DND-41 (cell line): ENCODE measurements around the gene MICAL2.
A peak's percentile ranks its signal among the peaks of the same experiment; 100 is the strongest.
"Not testable (repeated sequence)": the region's sequence is repeated elsewhere in the genome, so short reads cannot be mapped to it uniquely, and the experiment has no call there.

Experiments
- ATAC-seq: fragments of 200-7000 bp; cut with Tn5 transposase; 3 replicates; pipeline ENCODE4 v1.9.1; 2021; ENCODE audit warnings: low read depth; ENCODE audit not compliant: insufficient read depth
- DNase-seq: peaks from one replicate; pipeline ENCODE4 v3.0.0-alpha.2; 2020
- H2AFZ ChIP-seq: 2 replicates; pipeline ENCODE4 v1.6.0; 2012; ENCODE audit warnings: low read depth, low read length
- H3K27ac ChIP-seq: 2 replicates; pipeline ENCODE4 v1.5.1; 2012; ENCODE audit warnings: low read length, inconsistent platforms
- H3K27me3 ChIP-seq: fragments of 200-600 bp; sonication (generic); 2 replicates; pipeline ENCODE4 v1.6.0; 2012; ENCODE audit warnings: low read length, mild to moderate bottlenecking, inconsistent platforms; ENCODE audit not compliant: insufficient read depth, poor library complexity
- H3K36me3 ChIP-seq: 2 replicates; pipeline ENCODE4 v1.5.1; 2012; ENCODE audit warnings: low read length, inconsistent platforms; ENCODE audit not compliant: insufficient read depth
- H3K4me1 ChIP-seq: 2 replicates; pipeline ENCODE4 v1.5.1; 2012; ENCODE audit warnings: mild to moderate bottlenecking, low read length; ENCODE audit not compliant: insufficient read depth
- H3K4me2 ChIP-seq: 2 replicates; pipeline ENCODE4 v1.6.0; 2012; ENCODE audit warnings: mild to moderate bottlenecking, moderate library complexity, low read length, inconsistent platforms; ENCODE audit not compliant: insufficient read depth
- H3K4me3 ChIP-seq, 2 experiments: fragments of 200-600 bp in 1 of 2; shearing (Covaris generic) in 1 of 2; 2 replicates each; pipeline ENCODE4 v1.5.1; 2012 to 2016; ENCODE audit warnings: inconsistent platforms in 2 of 2, low read length in 2 of 2, mild to moderate bottlenecking in 2 of 2, low read depth in 1 of 2, moderate library complexity in 1 of 2
- H3K79me2 ChIP-seq: 2 replicates; pipeline ENCODE4 v1.6.0; 2012; ENCODE audit warnings: low read length, inconsistent platforms; ENCODE audit not compliant: insufficient read depth
- H3K9ac ChIP-seq: 2 replicates; pipeline ENCODE4 v1.6.0; 2012; ENCODE audit warnings: low read depth, mild to moderate bottlenecking, inconsistent platforms, low read length, moderate library complexity
- H3K9me3 ChIP-seq: 2 replicates; pipeline ENCODE4 v1.5.1; 2012; ENCODE audit warnings: low read length, moderate library complexity, mild to moderate bottlenecking, inconsistent platforms; ENCODE audit not compliant: insufficient read depth, severe bottlenecking
- H4K20me1 ChIP-seq: 2 replicates; pipeline ENCODE4 v1.6.0; 2012; ENCODE audit warnings: low read length; ENCODE audit not compliant: insufficient read depth
- CTCF ChIP-seq: IDR thresholded peaks from 2 replicates; pipeline ENCODE4 v1.5.1; 2012; ENCODE audit warnings: borderline replicate concordance, low read length, moderate library complexity, mild to moderate bottlenecking; ENCODE audit not compliant: poor library complexity, severe bottlenecking; ENCODE audit errors: extremely low read depth
- EZH2 ChIP-seq: IDR thresholded peaks from 3 replicates; pipeline ENCODE4 v1.6.1; 2012; ENCODE audit warnings: borderline replicate concordance, low read depth, mild to moderate bottlenecking, moderate library complexity, low read length, inconsistent platforms; ENCODE audit not compliant: severe bottlenecking

MICAL2 gene

GRCh38 chr11:12142909-12143308, 32.5 kb downstream of the MICAL2 start:
- no peak for TF ChIP-seq EZH2
- no peak for TF ChIP-seq CTCF
- Histone ChIP-seq H4K20me1 (no peaks in the 10 kb centered on the region), H3K27me3 (no peaks in the 10 kb centered on the region), H3K4me3 (no peak overlapping the region), H3K79me2 (no peaks in the 10 kb centered on the region), H3K9me3 (no peaks in the 10 kb centered on the region), H3K36me3 (no peaks in the 10 kb centered on the region), H3K27ac (no peak overlapping the region), H3K4me2 (no peak overlapping the region), H3K4me1 (peaks cover 8% of the 10 kb centered on the region), H2AFZ (no peak overlapping the region), H3K9ac (no peak overlapping the region)
- no peak for ATAC-seq
- DNase-seq, result no peak

- peaks cover 8% of the 10 kb centered on the region for H3K4me1 ChIP-seq
- TF ChIP-seq CTCF (no peak), EZH2 (no peak)
- H3K9ac ChIP-seq, result no peak overlapping the region
- no peaks in the 10 kb centered on the region for H4K20me1 ChIP-seq
- no peaks in the 10 kb centered on the region for H3K9me3 ChIP-seq
- no peak overlapping the region for H2AFZ ChIP-seq
- no peaks in the 10 kb centered on the region for H3K27me3 ChIP-seq
- ATAC-seq (no peak), DNase-seq (no peak)
- H3K4me3 ChIP-seq, result no peak overlapping the region
- no peaks in the 10 kb centered on the region for H3K79me2 ChIP-seq
- H3K27ac ChIP-seq, result no peak overlapping the region
- H3K4me2 ChIP-seq, result no peak overlapping the region
- no peaks in the 10 kb centered on the region for H3K36me3 ChIP-seq
Measured at GRCh38 chr11:12143461-12144258, 33.3 kb downstream of the MICAL2 start.

GRCh38 chr11:12144330-12145174, 34.2 kb downstream of the MICAL2 start:
- TF ChIP-seq CTCF, result no peak
- no peak for TF ChIP-seq EZH2
- DNase-seq, result no peak
- H2AFZ ChIP-seq, result no peak overlapping the region
- H3K79me2 ChIP-seq, result no peaks in the 10 kb centered on the region
- no peak overlapping the region for H3K4me3 ChIP-seq
- H4K20me1 ChIP-seq, result no peaks in the 10 kb centered on the region
- H3K27ac ChIP-seq, result no peak overlapping the region
- peak; percentile 41; the same call in 2 of the 3 replicates for ATAC-seq
- H3K9me3 ChIP-seq, result no peaks in the 10 kb centered on the region
- peaks cover 8% of the 10 kb centered on the region for H3K4me1 ChIP-seq
- no peaks in the 10 kb centered on the region for H3K36me3 ChIP-seq
- H3K27me3 ChIP-seq, result no peaks in the 10 kb centered on the region
- no peak overlapping the region for H3K4me2 ChIP-seq
- H3K9ac ChIP-seq, result no peak overlapping the region

GRCh38 chr11:12146678-12147077, 36.3 kb downstream of the MICAL2 start:
- not testable (repeated sequence) for H3K27ac ChIP-seq, H3K4me1 ChIP-seq, H4K20me1 ChIP-seq, H3K4me3 ChIP-seq, H2AFZ ChIP-seq, ATAC-seq, H3K9me3 ChIP-seq, H3K4me2 ChIP-seq, H3K27me3 ChIP-seq, H3K79me2 ChIP-seq, H3K36me3 ChIP-seq, DNase-seq, H3K9ac ChIP-seq
